Peyer's patch (tissue), 4 donors: ENCODE data around the gene MAP3K21.

Experiments
- CTCF ChIP-seq, 6 experiments: fragments of 450-650 bp in 4 of 6; fragments of 200-600 bp in 2 of 6; sonication (generic) in 1 of 6; IDR thresholded peaks; one replicate each; pipeline ENCODE4 v1.5.1; 2017 to 2019; ENCODE audit warnings: antibody characterized with exemption in 6 of 6, mild to moderate bottlenecking in 3 of 6, moderate library complexity in 1 of 6
- POLR2A ChIP-seq, 2 donors: fragments of 450-650 bp; IDR thresholded peaks; one replicate each; pipeline ENCODE4 v1.5.1; 2017; ENCODE audit warnings: antibody characterized with exemption in 2 of 2, mild to moderate bottlenecking in 2 of 2, moderate library complexity in 2 of 2

GRCh38 chr1:233393926-233394680, 66.6 kb downstream of the MAP3K21 start:
- TF ChIP-seq POLR2A (IDR thresholded peaks at IDR 0.05) (no peak), CTCF (IDR thresholded peaks at IDR 0.05) (no peak)
